ENCODE results near the gene OCA2.

GRCh38 chr15:28027714-28028076 lies 71.4 kb downstream of the OCA2 start:
- TF ChIP-seq POLR2AphosphoS5 (IDR thresholded peaks at IDR 0.05) = no peak
- no peak for TF ChIP-seq CTCF (IDR thresholded peaks at IDR 0.05)
- TF ChIP-seq POLR2A (IDR thresholded peaks at IDR 0.05) = no peak
